Mesodermal cell (in vitro differentiated cells): Measurements from ENCODE around the gene CNOT11.

ENCODE experiments used
- H3K27ac ChIP-seq: 2 replicates; pipeline ENCODE4 v1.7.0; 2013; ENCODE audit warnings: mild to moderate bottlenecking, low read depth, low read length, moderate library complexity; ENCODE audit not compliant: severe bottlenecking
- H3K36me3 ChIP-seq: 2 replicates; pipeline ENCODE4 v1.7.1; 2013; ENCODE audit warnings: mild to moderate bottlenecking, low read length, moderate library complexity; ENCODE audit not compliant: control insufficient read depth, insufficient read depth
- H3K4me1 ChIP-seq: one replicate; pipeline ENCODE4 v1.7.1; 2013; ENCODE audit warnings: mild to moderate bottlenecking, low read length; ENCODE audit not compliant: insufficient read depth, control insufficient read depth, poor library complexity, severe bottlenecking
- H3K4me3 ChIP-seq: 2 replicates; pipeline ENCODE4 v1.7.0; 2013; ENCODE audit warnings: low read length, control low read depth, mild to moderate bottlenecking; ENCODE audit not compliant: insufficient read depth, poor library complexity, severe bottlenecking; ENCODE audit errors: extremely low read depth
- H3K9me3 ChIP-seq: 2 replicates; pipeline ENCODE4 v1.7.1; 2013; ENCODE audit warnings: mild to moderate bottlenecking, low read length, moderate library complexity; ENCODE audit not compliant: control insufficient read depth
- WGBS, 2 experiments: methylation state at CpG; one replicate each; pipeline ENCODE4 v1.1.5; 2013; ENCODE audit warnings: missing lambda C conversion rate in 2 of 2; ENCODE audit not compliant: insufficient coverage in 2 of 2; 5-methylcytosine and 5-hydroxymethylcytosine counted together

Gene CNOT11

DNA sequence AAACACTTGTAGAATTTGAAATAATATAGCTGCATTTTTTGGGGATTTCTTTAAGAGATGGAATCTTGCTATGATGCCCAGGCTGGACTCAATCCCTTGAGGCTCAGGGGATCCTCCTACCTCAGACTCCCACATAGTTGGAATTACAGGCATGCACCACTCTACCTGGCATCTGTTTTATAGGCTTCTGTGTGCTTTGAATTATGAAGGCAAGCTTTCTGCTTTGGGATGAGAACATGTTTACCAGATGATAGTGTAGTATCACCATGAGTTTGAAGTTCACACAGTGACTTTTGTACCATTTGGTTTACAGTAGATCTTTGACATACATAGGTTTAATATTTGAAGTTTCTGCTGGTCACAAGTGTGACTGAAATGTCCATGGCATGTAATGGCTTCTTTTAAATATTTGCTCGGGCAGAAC lies 10.7 kb downstream of the CNOT11 start:
- peaks cover 78% of the 10 kb centered on the region for H3K36me3 ChIP-seq
- H3K27ac ChIP-seq: no peak overlapping the region
- no peaks in the 10 kb centered on the region for H3K9me3 ChIP-seq
- WGBS, 2 experiments: no CpG with 5 or more reads among the region's 1 CpG
- no peaks in the 10 kb centered on the region for H3K4me1 ChIP-seq
- H3K4me3 ChIP-seq: no peak overlapping the region

DNA sequence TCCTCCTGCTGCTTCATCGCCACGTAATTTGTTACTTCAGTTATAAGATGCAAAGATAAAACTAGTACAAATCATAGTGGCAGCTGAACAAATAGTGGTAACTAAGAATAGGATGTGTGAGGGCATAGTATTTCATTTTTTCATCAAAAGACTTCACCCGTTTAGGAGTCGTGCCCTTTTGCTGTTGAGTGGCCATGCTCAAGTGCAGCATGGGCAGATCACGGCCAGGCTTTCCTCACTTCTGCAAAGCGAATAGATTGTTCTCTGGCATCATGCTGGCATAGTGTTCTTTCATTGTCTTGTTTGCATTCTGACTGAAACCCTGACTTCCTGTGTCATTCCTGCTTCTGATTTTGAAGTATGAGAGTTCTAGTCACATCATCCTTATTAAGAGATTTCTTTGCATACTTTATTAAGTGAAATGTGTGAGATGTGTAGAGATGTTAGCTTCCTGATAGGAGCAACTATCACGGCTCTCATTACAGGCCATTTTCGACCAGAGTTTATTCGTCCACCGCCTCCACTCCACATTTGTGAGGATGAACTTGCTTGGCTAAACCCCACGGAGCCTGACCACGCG lies 11.8 kb downstream of the CNOT11 start:
- 94 to 98% methylated on average over 3 to 7 of the region's 13 CpGs for WGBS, 2 experiments

DNA sequence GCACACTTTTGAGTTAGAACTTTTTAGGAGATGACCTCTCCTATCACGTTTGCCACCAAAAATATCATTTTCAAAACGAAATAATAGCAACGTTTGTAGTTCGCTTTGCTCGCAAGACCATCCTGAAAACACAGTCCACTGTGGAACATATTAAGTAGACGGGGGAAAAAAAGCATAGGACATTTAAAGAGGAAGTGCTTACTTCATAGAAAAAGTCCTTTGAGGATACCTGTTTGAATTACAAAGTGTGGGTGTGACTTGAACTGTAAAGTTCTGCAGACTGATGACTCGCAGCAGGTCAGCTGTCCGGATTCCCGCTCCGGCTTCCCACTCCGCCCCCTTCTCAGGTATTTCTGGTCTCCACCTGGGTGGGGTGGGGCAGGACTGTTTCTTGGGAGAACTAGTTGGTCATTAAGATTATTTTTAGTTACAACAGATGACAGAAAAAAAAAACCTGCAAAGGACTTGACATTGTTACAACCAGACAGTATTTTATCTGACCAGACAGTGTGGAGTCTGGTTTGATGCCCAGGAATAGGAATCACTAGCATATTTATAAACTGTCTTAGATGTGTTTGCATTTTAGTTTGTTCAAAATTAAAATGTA lies 13.3 kb downstream of the CNOT11 start:
- Histone ChIP-seq H3K4me1 (no peaks in the 10 kb centered on the region), H3K36me3 (peaks cover 80% of the 10 kb centered on the region), H3K27ac (no peak overlapping the region), H3K4me3 (no peak overlapping the region), H3K9me3 (no peaks in the 10 kb centered on the region)
- WGBS, 2 experiments: 94 to 100% methylated on average over 1 to 4 of the region's 11 CpGs

More for the DNA sequence above, 11.8 kb downstream of the CNOT11 start:
- peaks cover 76% of the 10 kb centered on the region for H3K36me3 ChIP-seq
- no peaks in the 10 kb centered on the region for H3K9me3 ChIP-seq
- H3K27ac ChIP-seq: no peak overlapping the region
- no peaks in the 10 kb centered on the region for H3K4me1 ChIP-seq
- H3K4me3 ChIP-seq: no peak overlapping the region

DNA sequence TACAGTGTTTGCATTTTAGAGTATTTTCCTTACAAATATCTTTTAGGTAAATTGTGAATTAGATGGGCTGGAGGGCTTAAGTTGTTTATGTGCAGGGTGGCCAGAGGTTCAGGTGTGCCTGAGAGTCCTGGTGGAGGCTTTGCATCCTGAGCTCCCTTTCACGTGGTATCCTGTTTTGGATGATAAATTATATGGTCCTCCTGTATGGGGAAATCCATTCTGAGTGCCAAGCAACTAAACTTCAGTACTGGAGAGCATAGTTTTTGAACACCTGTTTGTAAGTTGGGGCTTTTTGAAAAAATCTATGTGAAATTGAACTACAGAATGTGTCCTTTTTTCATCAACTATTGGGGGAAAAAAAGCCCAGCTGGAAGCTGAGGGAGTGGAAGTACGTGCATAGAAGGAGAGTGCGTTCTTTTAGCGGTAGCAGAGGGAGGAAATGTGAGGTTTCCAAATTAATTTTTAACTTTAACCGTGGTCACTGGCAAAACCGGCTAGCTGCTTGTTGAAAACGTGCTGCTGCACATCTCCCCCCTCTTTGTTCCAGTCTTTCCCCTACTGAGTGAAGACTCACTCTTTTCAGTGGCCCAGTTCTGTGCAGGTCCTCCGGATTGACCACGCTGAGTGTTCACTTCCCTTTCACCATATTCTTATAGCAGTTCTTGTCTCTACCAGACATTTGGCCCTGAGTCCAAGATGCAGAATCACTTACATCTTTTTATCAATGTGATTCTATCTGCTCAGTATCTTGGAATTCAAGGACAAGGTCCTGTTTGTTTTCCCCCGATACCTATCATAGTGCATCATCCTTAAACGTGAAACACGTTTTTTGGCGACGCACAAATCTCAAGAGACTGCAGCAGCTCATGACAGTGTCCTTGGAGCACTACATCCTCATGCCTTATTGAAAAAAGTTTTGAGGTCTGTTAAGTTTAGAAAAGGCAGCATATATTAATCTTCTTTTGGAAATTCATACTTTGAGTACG lies 15.3 kb downstream of the CNOT11 start:
- WGBS, 2 experiments: 94 to 97% methylated on average over 13 to 15 of the region's 15 CpGs
- no peak overlapping the region for H3K4me3 ChIP-seq
- peaks cover 77% of the 10 kb centered on the region for H3K36me3 ChIP-seq
- H3K27ac ChIP-seq: no peak overlapping the region
- no peaks in the 10 kb centered on the region for H3K4me1 ChIP-seq
- no peaks in the 10 kb centered on the region for H3K9me3 ChIP-seq

DNA sequence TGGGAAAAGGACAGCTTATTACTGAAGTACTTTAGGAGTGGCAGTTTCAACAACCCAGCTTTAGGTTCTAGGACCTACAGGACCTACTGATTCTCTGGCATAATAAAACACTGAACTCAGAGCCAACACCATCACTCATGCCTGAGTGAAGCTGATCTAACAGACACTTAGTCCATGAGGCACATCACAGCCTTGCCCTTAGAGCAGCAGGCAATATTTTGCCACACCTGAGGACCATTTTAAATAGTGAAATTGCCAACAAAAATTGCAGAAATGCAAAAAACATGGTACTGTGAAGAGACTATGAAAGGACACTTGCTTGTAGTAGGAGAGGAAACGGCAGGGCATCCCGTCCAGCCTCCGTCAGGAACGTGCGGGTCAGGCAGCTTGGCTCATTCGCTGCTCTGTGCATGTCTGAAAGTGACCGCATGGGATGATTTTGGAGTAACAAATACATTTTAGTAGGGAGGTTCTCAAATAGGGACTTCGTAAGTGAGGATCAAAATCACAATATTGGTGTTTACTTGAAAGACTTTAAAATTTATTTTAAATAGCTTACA lies 18.1 kb downstream of the CNOT11 start:
- H3K4me1 ChIP-seq: no peaks in the 10 kb centered on the region
- no peak overlapping the region for H3K4me3 ChIP-seq
- H3K9me3 ChIP-seq: no peaks in the 10 kb centered on the region
- WGBS, 2 experiments: 97 to 100% methylated on average over 6 to 7 of the region's 8 CpGs
- H3K27ac ChIP-seq: no peak overlapping the region
- H3K36me3 ChIP-seq: peaks cover 76% of the 10 kb centered on the region

DNA sequence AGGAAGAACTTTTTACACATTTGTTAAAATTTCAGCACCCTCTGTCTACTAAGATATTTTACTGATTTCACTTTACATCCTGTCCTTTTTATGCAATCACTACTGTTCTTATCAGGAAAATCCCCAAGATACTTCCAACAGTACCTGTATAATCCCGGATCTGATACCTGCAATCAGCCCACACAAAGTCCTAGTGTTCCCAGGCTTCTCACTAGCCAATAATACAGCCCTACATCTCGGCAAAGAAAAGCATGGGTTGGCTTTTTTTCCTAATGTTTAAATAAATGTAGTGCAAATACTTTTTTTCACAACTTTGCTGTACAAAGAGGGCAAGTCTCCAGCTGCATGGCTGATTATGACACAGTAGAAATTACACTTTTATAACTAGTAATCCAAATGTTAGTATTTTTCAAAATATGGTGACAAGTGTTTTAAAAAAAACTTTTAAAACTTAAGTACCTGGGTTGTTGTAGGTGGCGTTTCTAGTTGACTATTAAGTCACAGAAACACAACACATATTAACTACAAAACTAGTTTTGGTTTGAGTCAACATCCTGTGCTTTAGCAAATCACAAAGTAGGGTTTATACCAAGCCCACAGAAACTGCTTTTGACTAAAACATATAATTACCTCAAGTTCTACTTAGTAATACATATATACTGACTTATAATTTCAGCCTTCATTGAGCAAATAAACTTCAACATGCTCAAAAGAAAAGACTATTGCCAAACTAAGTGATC lies 19.5 kb downstream of the CNOT11 start:
- WGBS, 2 experiments: 100% methylated on average over 1 of the region's 3 CpGs; no CpG with 5 or more reads in 1 of the 2 experiments
- Histone ChIP-seq H3K4me1 (no peaks in the 10 kb centered on the region), H3K27ac (no peak overlapping the region), H3K9me3 (no peaks in the 10 kb centered on the region), H3K4me3 (no peak overlapping the region), H3K36me3 (peaks cover 81% of the 10 kb centered on the region)

DNA sequence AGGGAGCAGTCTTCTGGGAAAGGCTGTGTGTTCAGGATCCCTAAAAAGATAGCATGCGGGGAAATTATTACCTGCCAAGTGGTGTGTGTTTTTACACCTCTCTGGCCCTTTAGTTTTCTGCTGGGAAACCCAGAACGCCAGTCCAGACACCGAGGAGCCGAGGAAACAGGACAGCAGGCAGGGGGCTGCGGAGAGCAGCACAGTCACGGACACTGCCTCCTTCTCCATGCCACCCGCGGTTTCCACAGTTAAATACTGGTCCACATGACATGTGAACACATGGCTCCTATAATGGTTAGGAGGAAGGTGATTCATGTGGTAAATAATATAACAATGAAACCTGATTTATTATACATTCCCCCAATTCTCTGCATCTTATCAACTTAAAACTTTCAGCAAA lies 20.4 kb downstream of the CNOT11 start:
- no peak overlapping the region for H3K27ac ChIP-seq
- H3K36me3 ChIP-seq: peaks cover 82% of the 10 kb centered on the region
- no peak overlapping the region for H3K4me3 ChIP-seq
- 88 to 91% methylated on average over 4 to 5 of the region's 8 CpGs for WGBS, 2 experiments
- no peaks in the 10 kb centered on the region for H3K9me3 ChIP-seq
- no peaks in the 10 kb centered on the region for H3K4me1 ChIP-seq

DNA sequence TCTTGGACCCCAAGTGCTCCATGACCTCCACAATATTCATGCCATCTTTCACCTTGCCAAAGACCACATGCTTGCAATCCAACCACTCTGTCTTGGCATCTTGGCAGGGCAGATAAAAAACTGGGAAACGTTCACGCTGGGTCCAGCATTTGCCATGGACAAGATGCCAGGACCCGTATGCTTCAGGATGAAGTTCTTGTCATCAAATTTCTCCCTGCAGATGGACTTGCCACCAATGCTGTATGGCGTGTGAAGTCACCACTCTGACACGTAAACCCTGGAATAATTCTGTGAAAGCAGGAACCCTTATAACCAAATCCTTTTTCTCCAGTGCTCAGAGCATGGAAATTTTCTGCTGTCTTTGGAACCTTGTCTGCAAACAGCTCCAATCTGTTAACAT lies 21.5 kb downstream of the CNOT11 start:
- Histone ChIP-seq H3K9me3 (no peaks in the 10 kb centered on the region), H3K4me3 (no peak overlapping the region), H3K27ac (no peak overlapping the region), H3K36me3 (peaks cover 84% of the 10 kb centered on the region), H3K4me1 (no peaks in the 10 kb centered on the region)
- WGBS, 2 experiments: 94 to 96% methylated on average over 5 of the region's 5 CpGs

DNA sequence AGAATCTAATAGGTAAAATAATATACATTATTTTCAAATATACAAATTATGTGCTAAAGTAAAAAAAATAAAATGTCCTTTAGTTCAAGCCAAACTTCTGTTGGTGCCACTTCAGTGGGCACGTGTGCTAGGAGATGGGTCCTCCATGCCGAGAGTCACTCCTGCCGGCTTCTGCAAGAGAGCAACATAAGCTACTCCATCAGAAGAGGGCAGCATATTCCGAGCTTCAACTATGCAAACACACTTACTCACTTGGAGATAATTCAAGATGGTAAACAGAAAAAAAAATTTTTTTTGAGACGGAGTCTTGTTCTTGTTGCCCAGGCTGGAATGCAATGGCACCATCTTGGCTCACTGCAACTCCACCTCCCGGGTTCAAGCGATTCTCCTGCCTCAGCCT lies 24.4 kb downstream of the CNOT11 start:
- Histone ChIP-seq H3K27ac (no peak overlapping the region), H3K4me3 (no peak overlapping the region), H3K4me1 (no peaks in the 10 kb centered on the region), H3K36me3 (peaks cover 80% of the 10 kb centered on the region), H3K9me3 (no peaks in the 10 kb centered on the region)
- WGBS, 2 experiments: 85 to 88% methylated on average over 3 to 4 of the region's 7 CpGs

DNA sequence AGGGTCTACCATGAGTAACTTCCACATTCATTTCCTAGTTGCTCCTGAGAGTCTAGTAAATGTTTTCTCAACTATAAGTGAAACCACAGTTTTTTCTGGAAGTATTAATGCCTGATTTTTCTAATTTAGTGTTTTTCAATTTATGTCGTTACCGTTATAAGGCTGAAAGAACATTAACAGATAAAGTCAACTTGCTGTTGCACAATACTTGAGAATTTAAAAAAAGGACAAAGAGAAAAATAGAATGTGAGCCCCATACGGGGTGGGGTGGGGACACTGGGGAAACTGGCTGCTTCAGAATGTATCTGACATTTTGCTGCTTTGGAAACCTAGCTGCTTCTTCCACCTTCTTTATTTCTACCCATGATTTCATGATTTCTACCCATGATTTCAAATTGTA lies 26.2 kb downstream of the CNOT11 start:
- Histone ChIP-seq H3K4me3 (no peak overlapping the region), H3K36me3 (peaks cover 78% of the 10 kb centered on the region), H3K27ac (no peak overlapping the region), H3K4me1 (no peaks in the 10 kb centered on the region), H3K9me3 (no peaks in the 10 kb centered on the region)
- WGBS, 2 experiments: 100% methylated on average over 3 of the region's 3 CpGs; no CpG with 5 or more reads in 1 of the 2 experiments
